GM21390 (cell line): Measurements from ENCODE around the gene PLOD2.

Experiments used
- ATAC-seq: cut with Tn5 transposase; IDR thresholded peaks from one replicate; pipeline ENCODE4 v1.9.1; 2021; ENCODE audit not compliant: unreplicated experiment

The PLOD2 gene

GRCh38 chr3:146101538-146101937 lies 59.4 kb downstream of the PLOD2 start:
- no peak for ATAC-seq

GRCh38 chr3:146100825-146101444 lies 60.0 kb downstream of the PLOD2 start:
- no peak for ATAC-seq

- ATAC-seq = no peak
Measured at GRCh38 chr3:146100180-146100579, 60.8 kb downstream of the PLOD2 start.

- ATAC-seq = no peak
Measured at GRCh38 chr3:146099316-146099715, 61.7 kb downstream of the PLOD2 start.

- ATAC-seq = no peak
Measured at GRCh38 chr3:146093896-146094295, 67.1 kb downstream of the PLOD2 start.

- no peak for ATAC-seq
Measured at GRCh38 chr3:146092230-146092629, 68.8 kb downstream of the PLOD2 start.

- ATAC-seq = no peak
Measured at GRCh38 chr3:146091397-146091796, 69.6 kb downstream of the PLOD2 start.

- no peak for ATAC-seq
Measured at GRCh38 chr3:146090521-146090920, 70.5 kb downstream of the PLOD2 start.

- no peak for ATAC-seq
Measured at GRCh38 chr3:146088840-146089239, 72.1 kb downstream of the PLOD2 start.

GRCh38 chr3:146087116-146087515 lies 73.9 kb downstream of the PLOD2 start:
- ATAC-seq = no peak

- no peak for ATAC-seq
Measured at GRCh38 chr3:146086211-146086610, 74.8 kb downstream of the PLOD2 start.

GRCh38 chr3:146085678-146086077 lies 75.3 kb downstream of the PLOD2 start:
- ATAC-seq = no peak

GRCh38 chr3:146080578-146080977 lies 80.4 kb downstream of the PLOD2 start:
- ATAC-seq = no peak

GRCh38 chr3:146078031-146078430 lies 83.0 kb downstream of the PLOD2 start:
- ATAC-seq = no peak

- ATAC-seq = no peak
Measured at GRCh38 chr3:146077181-146077580, 83.8 kb downstream of the PLOD2 start.

GRCh38 chr3:146072824-146073223 lies 88.2 kb downstream of the PLOD2 start:
- ATAC-seq = no peak

- no peak for ATAC-seq
Measured at GRCh38 chr3:146072061-146072460, 88.9 kb downstream of the PLOD2 start.

- no peak for ATAC-seq
Measured at GRCh38 chr3:146071632-146072031, 89.4 kb downstream of the PLOD2 start.

GRCh38 chr3:146067048-146067447 lies 93.9 kb downstream of the PLOD2 start:
- ATAC-seq = no peak

GRCh38 chr3:146065573-146066006 lies 95.4 kb downstream of the PLOD2 start:
- ATAC-seq = no peak

- ATAC-seq = no peak
Measured at GRCh38 chr3:146058241-146058640, 102.7 kb downstream of the PLOD2 start.

- no peak for ATAC-seq
Measured at GRCh38 chr3:146052791-146053310, 108.1 kb downstream of the PLOD2 start.
